Stimulated activated naive CD8-positive, alpha-beta T cell treated with anti-CD3 and anti-CD28 coated beads, Interleukin-15, amount 100 ng/mL, for 72 hours (primary cell): Measurements from ENCODE around the gene SHISA9.

Experiments used
- ATAC-seq: fragments of 150-1000 bp; cut with Tn5 transposase; 2 replicates; pipeline ENCODE4 v1.10.0; 2021; ENCODE audit warnings: mild to moderate bottlenecking, moderate library complexity
- DNase-seq, 2 donors: peaks; one replicate each; pipeline ENCODE4 v3.0.0; 2021 to 2022
- H3K27ac Mint-ChIP-seq, 2 donors: one replicate each; pipeline ENCODE4 v1.8.0; 2022; ENCODE audit warnings: mild to moderate bottlenecking in 2 of 2, mixed read lengths in 2 of 2, moderate library complexity in 2 of 2
- H3K27me3 Mint-ChIP-seq: one replicate; pipeline ENCODE4 v1.8.0; 2022; ENCODE audit warnings: mixed read lengths
- H3K4me1 Mint-ChIP-seq: one replicate; pipeline ENCODE4 v1.8.0; 2022; ENCODE audit warnings: mild to moderate bottlenecking, mixed read lengths
- H3K4me3 Mint-ChIP-seq, 2 donors: one replicate each; pipeline ENCODE4 v1.8.0; 2022; ENCODE audit warnings: mild to moderate bottlenecking in 2 of 2, mixed read lengths in 2 of 2, moderate library complexity in 1 of 2
- H3K9me3 Mint-ChIP-seq, 2 donors: one replicate each; pipeline ENCODE4 v1.8.0; 2022; ENCODE audit warnings: mixed read lengths in 2 of 2

SHISA9 gene

DNA sequence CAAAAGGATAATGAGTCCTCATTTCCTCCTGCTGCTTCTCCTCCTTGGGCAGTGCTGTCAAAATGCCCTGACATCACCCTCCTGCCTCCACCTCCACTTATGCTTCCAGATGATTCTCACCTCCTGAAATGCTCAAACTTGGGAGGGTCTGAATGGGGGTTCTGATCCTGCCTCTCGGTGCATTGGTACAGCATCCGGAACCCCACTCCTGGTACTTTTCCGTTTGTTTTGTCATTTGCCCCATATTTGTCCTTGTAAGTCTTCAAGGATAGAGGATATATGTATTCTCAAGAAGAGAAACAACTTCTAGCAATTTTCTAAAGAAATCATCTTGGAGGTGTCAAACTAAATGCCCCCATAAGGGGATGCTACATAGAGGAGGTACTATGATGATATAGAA, 148.3 kb downstream of the SHISA9 start:
- ATAC-seq (no peak), DNase-seq (no peak)
- H3K9me3 Mint-ChIP-seq = peaks cover 12 to 24% of the 10 kb centered on the region in 2 donors
- no peak overlapping the region for H3K4me3 Mint-ChIP-seq
- H3K27me3 Mint-ChIP-seq = no peaks in the 10 kb centered on the region
- H3K4me1 Mint-ChIP-seq = no peaks in the 10 kb centered on the region
- no peak overlapping the region for H3K27ac Mint-ChIP-seq

- peaks cover 12 to 24% of the 10 kb centered on the region in 2 donors for H3K9me3 Mint-ChIP-seq
- H3K4me1 Mint-ChIP-seq = no peaks in the 10 kb centered on the region
These were observed 151.0 kb downstream of the SHISA9 start for GRCh38 chr16:13052431-13052830.

DNA sequence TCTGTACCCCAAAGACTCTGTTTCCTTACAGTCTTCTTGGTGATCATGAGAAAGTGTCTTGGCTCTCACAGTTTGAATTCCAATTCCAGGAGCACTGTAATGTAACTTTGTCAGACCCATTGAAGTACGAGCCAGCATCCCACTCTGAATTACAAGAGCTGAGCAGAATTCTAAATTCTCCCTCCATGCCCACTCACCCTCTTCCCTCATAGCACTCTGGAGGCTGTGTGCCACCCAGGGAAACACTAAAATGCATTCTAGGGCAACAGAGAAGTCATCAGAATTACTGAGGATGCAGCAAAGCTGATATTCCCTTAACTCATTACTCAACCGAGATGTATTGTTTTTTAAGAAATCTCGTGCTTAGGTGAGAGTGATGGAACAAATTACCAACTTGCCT, 154.1 kb downstream of the SHISA9 start:
- no peaks in the 10 kb centered on the region for H3K27me3 Mint-ChIP-seq
- peaks cover 10 to 12% of the 10 kb centered on the region in 2 donors for H3K9me3 Mint-ChIP-seq
- DNase-seq (no peak), ATAC-seq (no peak)
- H3K4me3 Mint-ChIP-seq = no peak overlapping the region
- H3K27ac Mint-ChIP-seq = no peak overlapping the region
- no peaks in the 10 kb centered on the region for H3K4me1 Mint-ChIP-seq

More at GRCh38 chr16:13052431-13052830, 151.0 kb downstream of the SHISA9 start:
- H3K27ac Mint-ChIP-seq = no peak overlapping the region
- ATAC-seq = no peak
- no peaks in the 10 kb centered on the region for H3K27me3 Mint-ChIP-seq
- H3K4me3 Mint-ChIP-seq = no peak overlapping the region
- no peak for DNase-seq

- Mint-ChIP-seq H3K4me1 (no peaks in the 10 kb centered on the region), H3K4me3 (no peak overlapping the region), H3K27ac (no peak overlapping the region), H3K27me3 (no peaks in the 10 kb centered on the region), H3K9me3 (peaks cover 12 to 14% of the 10 kb centered on the region in 2 donors)
- no peak for ATAC-seq
- DNase-seq = no peak
These were observed 155.2 kb downstream of the SHISA9 start for GRCh38 chr16:13056607-13057006.

DNA sequence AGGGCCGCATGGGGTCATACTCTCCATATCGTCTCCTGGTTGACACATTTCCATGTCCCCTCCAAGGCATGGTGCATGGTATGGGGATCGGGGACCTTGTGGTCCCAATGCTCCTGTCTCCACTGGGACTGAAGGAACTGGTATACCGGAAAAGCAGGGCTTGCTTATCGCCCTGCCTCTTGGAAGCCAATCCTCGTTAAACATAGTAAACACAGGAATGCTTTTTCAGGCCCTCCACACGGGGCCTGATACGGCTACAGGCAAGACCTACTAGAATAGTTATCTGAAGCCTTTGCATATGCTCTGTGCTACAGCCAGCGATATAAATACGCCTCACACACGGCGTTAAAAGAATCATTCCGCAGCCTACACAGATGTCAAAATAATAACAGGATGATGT, 159.5 kb downstream of the SHISA9 start:
- ATAC-seq = no peak
- peaks cover 5 to 8% of the 10 kb centered on the region in 2 donors for H3K9me3 Mint-ChIP-seq
- no peak for DNase-seq
- no peaks in the 10 kb centered on the region for H3K4me1 Mint-ChIP-seq
- H3K27ac Mint-ChIP-seq = no peak overlapping the region
- H3K4me3 Mint-ChIP-seq = no peak overlapping the region
- H3K27me3 Mint-ChIP-seq = no peaks in the 10 kb centered on the region

- no peak overlapping the region for H3K4me3 Mint-ChIP-seq
These were observed 160.3 kb downstream of the SHISA9 start for GRCh38 chr16:13061691-13062090.

DNA sequence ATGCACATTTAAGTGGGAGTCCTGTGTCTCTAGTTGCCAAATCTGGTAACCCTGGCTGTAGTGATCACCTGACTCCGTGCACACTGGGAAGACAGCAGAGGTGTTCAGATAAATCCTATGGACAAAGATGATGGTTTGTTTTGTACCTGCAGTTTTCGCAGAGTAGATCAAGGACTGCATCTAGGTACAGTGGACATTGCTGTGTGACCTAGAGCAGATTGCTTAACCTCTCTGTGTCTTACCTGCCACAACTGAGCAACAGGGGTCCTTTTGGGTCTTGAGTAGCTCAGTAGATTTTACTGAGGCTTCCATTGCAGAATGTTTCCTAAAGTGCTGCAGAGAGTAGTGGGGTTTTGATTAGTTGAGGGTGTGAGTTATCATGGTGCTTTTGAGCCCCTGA, 160.8 kb downstream of the SHISA9 start:
- Mint-ChIP-seq H3K4me3 (no peak overlapping the region), H3K4me1 (no peaks in the 10 kb centered on the region), H3K27me3 (no peaks in the 10 kb centered on the region), H3K27ac (no peak overlapping the region), H3K9me3 (peaks cover 5 to 8% of the 10 kb centered on the region in 2 donors)
- no peak for DNase-seq
- ATAC-seq = no peak

More at GRCh38 chr16:13061691-13062090, 160.3 kb downstream of the SHISA9 start:
- Mint-ChIP-seq H3K9me3 (peaks cover 5 to 8% of the 10 kb centered on the region in 2 donors), H3K27ac (no peak overlapping the region), H3K27me3 (no peaks in the 10 kb centered on the region), H3K4me1 (no peaks in the 10 kb centered on the region)
- DNase-seq (no peak), ATAC-seq (no peak)

GRCh38 chr16:13063457-13063856, 162.1 kb downstream of the SHISA9 start:
- ATAC-seq = no peak
- Mint-ChIP-seq H3K4me3 (no peak overlapping the region), H3K27me3 (no peaks in the 10 kb centered on the region), H3K27ac (no peak overlapping the region), H3K9me3 (peaks cover 9 to 19% of the 10 kb centered on the region in 2 donors), H3K4me1 (no peaks in the 10 kb centered on the region)
- no peak for DNase-seq

- no peaks in the 10 kb centered on the region for H3K27me3 Mint-ChIP-seq
These were observed 163.4 kb downstream of the SHISA9 start for GRCh38 chr16:13064821-13065220.

DNA sequence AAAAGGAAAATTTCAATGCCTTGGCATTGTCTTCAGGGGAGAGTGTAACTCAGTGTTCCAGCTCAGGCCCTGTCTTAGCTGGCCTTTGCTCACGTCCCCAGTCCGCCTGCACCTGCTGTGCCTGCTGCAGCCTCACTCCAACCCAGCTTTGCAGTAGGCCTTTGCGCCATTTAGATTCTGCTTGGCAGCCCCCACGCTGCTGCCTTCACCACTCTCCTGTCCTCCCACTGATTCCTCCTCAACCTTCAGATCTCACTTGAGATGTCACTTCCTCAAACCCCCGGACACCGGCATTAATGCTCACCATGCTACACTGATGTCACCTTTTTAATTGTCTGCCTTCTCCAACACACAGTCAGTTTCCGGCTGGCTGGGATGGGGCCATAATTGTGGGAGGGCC, 166.2 kb downstream of the SHISA9 start:
- peaks cover 12 to 30% of the 10 kb centered on the region in 2 donors for H3K9me3 Mint-ChIP-seq
- ATAC-seq = no peak
- peaks cover 13% of the 10 kb centered on the region for H3K27me3 Mint-ChIP-seq
- H3K4me3 Mint-ChIP-seq = no peak overlapping the region
- no peak overlapping the region for H3K27ac Mint-ChIP-seq
- no peaks in the 10 kb centered on the region for H3K4me1 Mint-ChIP-seq
- DNase-seq = no peak

More at GRCh38 chr16:13064821-13065220, 163.4 kb downstream of the SHISA9 start:
- Mint-ChIP-seq H3K27ac (no peak overlapping the region), H3K4me3 (no peak overlapping the region), H3K4me1 (no peaks in the 10 kb centered on the region), H3K9me3 (peaks cover 7 to 28% of the 10 kb centered on the region in 2 donors)
- no peak for ATAC-seq
- no peak for DNase-seq

DNA sequence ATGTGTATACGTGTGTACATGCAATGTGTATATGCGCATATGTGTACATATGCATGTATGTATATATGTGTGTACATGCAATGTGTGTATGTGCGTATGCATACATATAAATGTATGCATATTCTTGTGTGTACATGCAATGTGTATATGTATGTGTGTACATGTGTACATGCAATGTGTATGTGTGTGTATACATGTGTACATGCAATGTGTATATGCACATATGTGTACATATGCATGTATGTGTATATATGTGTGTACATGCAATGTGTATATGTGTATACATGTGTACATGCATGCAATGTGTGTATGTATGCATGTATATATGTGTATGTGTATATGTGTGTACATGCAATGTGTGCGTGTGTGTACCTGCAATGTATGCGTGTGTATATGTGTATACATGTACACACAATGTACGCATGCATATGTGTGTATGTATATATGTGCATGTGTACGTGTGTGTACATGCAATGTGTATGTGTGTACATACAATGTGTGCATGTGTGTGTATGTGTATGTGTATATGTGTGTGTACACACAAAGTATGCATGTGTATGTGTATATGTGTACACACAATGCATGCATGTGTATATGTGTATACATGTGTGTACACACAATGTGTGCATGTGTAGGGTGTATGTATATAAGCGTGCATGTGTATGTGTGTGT, 167.7 kb downstream of the SHISA9 start:
- ATAC-seq = no peak
- H3K27me3 Mint-ChIP-seq = peaks cover 22% of the 10 kb centered on the region
- H3K9me3 Mint-ChIP-seq = peaks cover 12 to 30% of the 10 kb centered on the region in 2 donors
- no peak overlapping the region for H3K4me3 Mint-ChIP-seq
- DNase-seq = no peak
- no peaks in the 10 kb centered on the region for H3K4me1 Mint-ChIP-seq
- no peak overlapping the region for H3K27ac Mint-ChIP-seq

DNA sequence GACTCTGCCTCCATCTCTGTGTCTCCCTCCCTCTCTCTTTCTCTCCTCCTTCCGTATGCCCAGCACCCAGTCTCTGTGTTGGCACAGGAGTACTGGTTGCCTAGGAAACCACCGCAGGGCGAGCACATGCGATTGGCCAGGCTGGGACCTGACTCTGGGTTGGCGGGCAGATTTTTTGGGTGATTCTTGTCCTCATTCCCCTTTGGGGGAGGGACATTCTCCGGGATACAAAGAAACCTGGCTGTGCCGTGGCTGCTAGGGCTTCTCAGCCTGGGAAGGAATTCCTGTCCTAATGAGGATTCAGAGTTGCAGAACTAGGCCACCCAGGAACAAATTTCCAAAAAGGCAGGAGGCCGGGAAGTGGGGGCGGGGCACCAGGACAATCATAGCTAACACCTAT, 168.9 kb downstream of the SHISA9 start:
- no peak for DNase-seq
- no peak for ATAC-seq
- Mint-ChIP-seq H3K9me3 (peaks cover 12 to 30% of the 10 kb centered on the region in 2 donors), H3K27ac (no peak overlapping the region), H3K4me3 (no peak overlapping the region), H3K27me3 (peaks cover 22% of the 10 kb centered on the region), H3K4me1 (no peaks in the 10 kb centered on the region)

DNA sequence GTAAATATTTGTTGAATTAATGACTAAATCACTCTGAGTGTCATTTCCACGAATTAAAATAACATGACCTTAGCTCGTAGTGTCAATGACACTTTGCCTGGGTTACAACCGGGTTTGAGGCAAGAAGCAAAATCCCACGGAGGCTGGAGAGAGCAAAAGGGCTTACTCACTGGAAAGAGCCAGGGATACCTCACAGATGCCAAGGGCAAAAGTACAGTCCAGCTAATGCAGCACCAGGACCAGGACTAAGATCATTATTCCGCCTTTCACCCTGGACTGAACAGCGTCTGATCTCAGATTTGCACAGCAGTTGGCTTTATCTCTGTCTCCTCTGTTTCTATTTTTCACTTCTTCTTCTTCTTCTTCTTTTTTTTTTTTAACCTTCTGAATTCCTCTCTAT, 175.5 kb downstream of the SHISA9 start:
- H3K27ac Mint-ChIP-seq = no peak overlapping the region
- H3K9me3 Mint-ChIP-seq = no peaks in the 10 kb centered on the region
- no peak for ATAC-seq
- H3K4me3 Mint-ChIP-seq = no peak overlapping the region
- no peaks in the 10 kb centered on the region for H3K4me1 Mint-ChIP-seq
- peaks cover 13% of the 10 kb centered on the region for H3K27me3 Mint-ChIP-seq
- DNase-seq = no peak

- no peak overlapping the region for H3K4me3 Mint-ChIP-seq
- H3K9me3 Mint-ChIP-seq = no peaks in the 10 kb centered on the region
- no peak for DNase-seq
- peaks cover 9% of the 10 kb centered on the region for H3K27me3 Mint-ChIP-seq
- no peak for ATAC-seq
- H3K4me1 Mint-ChIP-seq = no peaks in the 10 kb centered on the region
- no peak overlapping the region for H3K27ac Mint-ChIP-seq
These were observed 176.4 kb downstream of the SHISA9 start for GRCh38 chr16:13077816-13078215.

- DNase-seq (no peak), ATAC-seq (no peak)
- Mint-ChIP-seq H3K4me3 (no peak overlapping the region), H3K27ac (no peak overlapping the region), H3K4me1 (no peaks in the 10 kb centered on the region), H3K9me3 (peaks cover 6 to 15% of the 10 kb centered on the region in 2 donors), H3K27me3 (no peaks in the 10 kb centered on the region)
These were observed 179.1 kb downstream of the SHISA9 start for GRCh38 chr16:13080531-13080930.

DNA sequence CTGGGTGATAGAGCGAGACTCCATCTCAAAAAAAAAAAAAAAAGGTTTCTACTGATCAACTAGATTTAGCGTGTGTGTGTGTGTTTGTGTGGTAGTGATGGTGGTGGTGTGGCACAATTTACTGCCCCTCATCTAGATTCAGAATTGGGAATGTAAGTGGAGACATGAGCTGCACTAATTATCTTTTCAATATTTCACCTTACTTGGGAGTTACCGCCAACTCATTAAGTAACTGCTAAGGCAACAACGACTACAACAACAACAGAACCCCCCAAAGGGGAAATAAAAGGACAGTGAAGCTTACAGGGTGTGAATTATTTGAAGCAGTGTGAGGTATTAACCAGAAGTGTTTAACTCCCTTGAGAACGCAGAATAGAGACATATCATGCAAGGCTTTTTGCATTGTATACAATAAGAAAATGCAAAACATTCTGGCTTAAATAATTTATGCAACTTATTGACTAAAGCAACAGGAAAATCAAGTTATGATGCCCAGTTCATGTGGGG, 180.5 kb downstream of the SHISA9 start:
- no peak for ATAC-seq
- Mint-ChIP-seq H3K4me3 (no peak overlapping the region), H3K27ac (no peak overlapping the region)

DNA sequence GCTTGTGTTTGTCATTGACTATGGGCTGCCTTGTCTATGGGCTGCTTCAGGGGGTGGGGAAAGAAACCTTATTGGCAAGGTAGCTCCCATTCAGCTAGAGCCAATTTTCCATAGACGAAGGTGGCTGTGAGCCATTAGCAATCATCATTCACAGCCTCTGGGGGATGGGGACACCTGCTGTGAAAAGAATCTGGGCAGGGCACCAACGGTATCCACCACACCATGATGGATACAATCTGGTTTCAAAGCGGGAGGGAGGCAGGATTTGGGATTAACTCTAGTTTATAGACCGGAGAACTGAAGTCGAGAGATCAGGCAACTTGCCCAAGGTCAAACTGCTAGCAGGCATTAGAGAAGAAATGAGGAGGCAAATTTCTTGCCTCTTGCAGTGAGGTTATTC, 182.3 kb downstream of the SHISA9 start:
- ATAC-seq = no peak
- H3K4me3 Mint-ChIP-seq = no peak overlapping the region
- DNase-seq = no peak
- no peaks in the 10 kb centered on the region for H3K27me3 Mint-ChIP-seq
- H3K4me1 Mint-ChIP-seq = no peaks in the 10 kb centered on the region
- no peak overlapping the region for H3K27ac Mint-ChIP-seq
- H3K9me3 Mint-ChIP-seq = peaks cover 6 to 27% of the 10 kb centered on the region in 2 donors

More for the DNA sequence above, 180.5 kb downstream of the SHISA9 start:
- no peak for DNase-seq
- Mint-ChIP-seq H3K27me3 (no peaks in the 10 kb centered on the region), H3K4me1 (no peaks in the 10 kb centered on the region), H3K9me3 (peaks cover 6 to 23% of the 10 kb centered on the region in 2 donors)
